Measurements from ENCODE around the gene ANTXR1.

The ANTXR1 gene

DNA sequence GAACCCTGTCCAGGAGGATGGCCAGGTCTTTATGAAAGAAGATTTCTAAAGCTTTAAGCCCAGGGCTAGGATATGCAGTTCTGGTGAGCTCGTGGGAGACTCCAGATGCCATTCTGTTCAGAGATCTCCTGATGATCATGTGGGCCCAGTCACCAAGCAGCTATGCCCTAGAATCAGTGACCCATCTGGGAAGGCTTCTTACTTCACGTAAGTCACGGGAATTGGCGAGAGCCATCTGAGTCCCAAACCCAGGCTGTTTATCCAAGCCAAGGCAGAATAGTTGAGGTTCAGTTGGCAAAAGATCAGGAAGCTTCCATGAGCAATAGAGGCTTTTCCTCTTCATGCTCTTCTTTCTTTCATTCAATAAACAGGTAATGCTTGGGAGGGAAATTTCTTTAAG is 23.9 kb downstream of the ANTXR1 start:
- no peak for DNase-seq

- no peak for DNase-seq
Measured at GRCh38 chr2:69041214-69041613, 28.2 kb downstream of the ANTXR1 start.

DNA sequence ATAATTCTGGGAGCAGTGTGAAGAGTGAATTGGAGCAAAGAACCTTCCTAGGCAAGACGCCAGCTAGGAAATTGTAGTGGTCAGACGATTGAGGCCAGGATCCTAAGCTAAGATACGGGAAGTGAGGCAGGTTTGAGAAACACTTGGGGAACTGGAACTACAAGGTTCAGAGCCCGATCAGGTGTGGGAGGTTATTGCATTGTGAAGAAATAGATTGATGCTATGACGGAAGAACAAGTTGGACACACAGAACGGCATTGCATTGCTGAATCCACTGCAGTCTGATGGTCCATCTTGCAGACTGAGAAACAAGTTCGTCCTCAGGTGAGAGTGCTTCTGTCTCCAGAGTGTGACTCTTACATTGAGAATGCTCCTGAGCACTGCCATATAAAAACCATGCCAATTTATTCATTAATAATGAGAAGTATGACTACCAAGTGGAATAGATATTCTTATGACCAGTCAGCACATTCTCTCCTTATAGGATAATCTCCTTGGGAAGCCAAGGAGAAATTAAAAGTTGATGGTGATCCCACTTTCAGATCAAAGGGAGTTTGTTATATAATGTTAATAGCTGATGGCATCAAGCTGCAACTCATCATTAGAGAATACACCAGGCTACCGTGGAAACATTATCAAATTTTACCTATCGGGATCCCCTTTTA is 30.9 kb downstream of the ANTXR1 start:
- no peak for DNase-seq

DNA sequence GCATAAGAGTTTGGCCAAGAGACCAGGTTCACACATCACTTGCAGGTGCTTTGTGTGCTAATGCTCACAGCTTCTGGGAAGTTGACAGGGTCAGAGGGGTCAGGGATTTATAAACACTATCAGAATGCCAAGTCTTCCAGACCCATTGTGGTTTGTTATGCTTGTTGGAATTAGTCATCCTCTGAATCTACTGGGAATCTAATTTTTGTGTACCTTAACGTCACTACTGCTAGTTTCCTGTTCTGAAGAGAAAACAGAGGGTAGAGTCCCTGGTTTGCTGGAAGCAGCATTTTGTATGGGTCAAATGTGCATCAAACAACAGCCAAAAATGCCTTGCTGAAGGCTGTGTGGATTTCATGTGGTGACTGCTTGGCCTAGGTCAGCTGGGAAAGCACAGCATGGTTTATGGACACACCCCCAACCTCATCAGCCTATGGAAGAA is 33.3 kb downstream of the ANTXR1 start:
- DNase-seq = no peak

- no peak for DNase-seq
Measured at GRCh38 chr2:69047625-69048145, 34.7 kb downstream of the ANTXR1 start.

GRCh38 chr2:69050802-69051201 is 37.8 kb downstream of the ANTXR1 start:
- DNase-seq = no peak

GRCh38 chr2:69053416-69053965 is 40.5 kb downstream of the ANTXR1 start:
- no peak for DNase-seq

- DNase-seq = no peak
Measured at GRCh38 chr2:69054431-69054830, 41.5 kb downstream of the ANTXR1 start.

DNA sequence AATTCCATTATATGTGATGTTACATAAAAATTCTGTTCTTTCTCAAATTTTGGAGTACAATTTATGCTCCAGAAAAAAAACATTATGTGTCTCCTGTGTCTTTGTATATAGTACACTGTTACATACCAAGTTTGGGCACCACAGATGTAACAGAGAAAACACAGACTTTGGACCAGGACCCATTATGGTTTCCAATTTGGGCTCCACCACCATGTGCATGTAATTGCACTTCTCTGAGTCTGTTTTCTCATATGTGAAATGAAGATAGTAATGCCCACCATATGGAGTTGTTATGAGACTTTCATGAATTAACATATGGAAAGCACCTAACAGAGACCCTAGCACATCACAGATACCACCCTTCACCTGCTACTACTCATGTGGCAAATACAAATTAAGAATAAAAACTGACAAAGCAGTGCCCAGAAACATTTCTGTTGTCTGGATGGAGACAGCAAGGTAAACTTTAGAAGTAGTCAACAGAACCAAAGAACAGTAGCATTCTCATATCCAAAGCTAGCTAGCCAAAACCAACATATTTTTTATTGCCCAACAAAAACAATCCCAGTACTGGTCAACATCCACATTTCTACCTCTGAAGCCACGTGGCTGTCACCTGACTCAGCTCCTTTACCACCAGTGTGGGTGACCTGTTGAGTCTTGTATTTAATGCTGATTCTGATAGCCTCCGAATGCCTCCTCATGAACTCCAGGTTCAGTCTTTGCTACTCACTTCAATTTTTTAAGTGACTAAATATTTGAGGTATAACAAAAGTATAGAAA is 42.9 kb downstream of the ANTXR1 start:
- DNase-seq = no peak

DNA sequence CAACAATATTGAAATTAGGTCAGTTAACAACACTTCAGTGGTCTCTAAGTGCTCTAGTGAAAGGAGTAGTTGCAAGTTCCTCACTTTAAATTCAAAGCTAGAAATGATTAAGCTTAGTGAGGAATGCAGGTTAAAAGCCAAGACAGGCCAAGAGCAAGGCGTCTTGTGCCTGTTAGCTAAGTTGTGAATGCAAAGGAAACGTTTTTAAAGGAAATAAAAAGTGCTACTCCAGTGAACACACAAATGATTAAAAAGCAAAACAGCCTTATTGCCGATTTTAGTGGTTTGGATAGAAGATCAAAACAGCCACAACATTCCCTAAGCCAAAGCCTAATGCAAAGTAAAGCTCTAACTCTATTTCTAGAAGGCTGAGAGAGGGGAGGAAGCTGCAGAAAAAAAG is 44.7 kb downstream of the ANTXR1 start:
- no peak for DNase-seq

DNA sequence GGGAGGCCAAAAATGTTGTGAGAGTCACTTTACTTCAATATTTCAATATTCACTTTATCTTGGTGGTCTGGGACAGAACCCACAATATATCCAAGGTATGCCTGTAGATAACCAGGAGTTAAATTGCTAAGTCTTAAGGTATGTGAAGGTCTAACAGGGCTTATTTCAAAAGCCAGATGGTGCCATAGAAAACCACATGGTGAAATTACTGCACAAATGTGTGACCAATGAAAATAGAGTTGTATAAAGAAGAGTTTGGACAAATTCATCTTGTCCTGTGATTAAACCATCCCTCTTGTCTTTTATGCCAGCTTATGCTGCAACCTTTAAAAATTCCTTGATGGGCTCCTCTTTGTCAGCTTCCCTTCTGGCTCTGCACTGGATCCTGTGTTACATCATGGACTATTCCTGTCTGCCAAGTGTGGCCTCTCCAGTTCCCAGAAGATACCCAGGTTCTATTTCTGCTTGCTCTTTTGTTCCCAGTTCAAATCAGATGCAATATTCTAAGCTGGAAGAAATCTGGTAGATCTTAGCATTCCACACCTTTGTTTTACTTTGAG is 46.8 kb downstream of the ANTXR1 start:
- DNase-seq = no peak

DNA sequence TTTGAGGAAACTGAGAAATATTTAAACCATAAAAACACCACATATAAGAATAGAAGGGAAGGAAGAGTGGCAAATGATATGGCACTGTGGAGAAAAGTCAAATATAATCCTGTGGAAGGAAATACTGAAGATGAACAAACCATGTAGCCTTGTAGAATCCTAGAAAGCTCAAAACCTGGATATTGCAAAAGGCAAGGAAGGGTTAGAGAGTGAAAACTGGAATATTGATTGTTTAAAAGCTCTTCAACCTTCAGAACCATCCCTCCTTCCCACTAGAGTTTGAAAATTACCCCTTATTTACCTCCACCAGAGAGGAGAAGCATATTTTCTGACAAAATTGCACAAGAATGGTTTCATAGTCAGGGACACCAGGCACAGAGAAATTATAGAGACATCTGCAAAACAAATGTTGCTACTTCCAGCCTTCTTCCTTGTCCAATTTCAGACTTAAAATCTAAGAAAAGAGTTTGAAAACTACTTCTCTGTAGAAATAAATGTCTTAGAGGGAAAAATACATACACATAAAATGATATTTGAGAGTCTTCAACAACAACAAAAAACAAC is 48.0 kb downstream of the ANTXR1 start:
- DNase-seq = no peak

- no peak for DNase-seq
Measured at GRCh38 chr2:69061525-69061924, 48.5 kb downstream of the ANTXR1 start.

DNA sequence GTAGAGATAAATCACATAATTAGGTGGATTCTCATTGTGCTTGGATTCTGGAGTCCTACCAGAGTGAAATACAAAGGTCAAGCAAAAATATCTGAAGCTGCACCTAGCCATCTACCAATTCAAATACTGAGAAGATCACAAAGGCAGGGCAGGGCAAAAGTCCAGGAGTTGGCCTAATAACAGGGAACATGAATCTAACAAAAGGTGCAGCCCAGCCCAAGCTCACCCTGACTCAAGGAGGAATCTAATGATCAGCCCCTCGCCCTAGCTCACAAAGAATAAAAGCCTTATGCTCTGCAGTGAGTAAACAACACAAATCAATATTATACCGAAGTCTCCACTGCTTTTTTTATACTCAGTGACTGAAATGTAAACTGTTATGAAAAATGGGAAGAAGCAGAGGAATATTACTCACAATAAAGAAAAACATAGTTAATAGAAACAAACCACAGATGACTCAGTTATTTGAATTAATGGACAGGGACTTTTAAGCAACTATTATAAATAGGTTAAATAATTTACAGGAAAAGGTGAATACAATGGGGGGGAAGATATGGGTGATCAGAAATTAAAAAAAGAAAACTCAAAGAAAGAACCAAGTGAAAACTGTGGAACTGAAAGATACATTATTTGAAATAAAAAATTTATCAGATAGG is 49.5 kb downstream of the ANTXR1 start:
- no peak for DNase-seq

GRCh38 chr2:69065735-69066336 is 52.9 kb downstream of the ANTXR1 start:
- no peak for DNase-seq

DNA sequence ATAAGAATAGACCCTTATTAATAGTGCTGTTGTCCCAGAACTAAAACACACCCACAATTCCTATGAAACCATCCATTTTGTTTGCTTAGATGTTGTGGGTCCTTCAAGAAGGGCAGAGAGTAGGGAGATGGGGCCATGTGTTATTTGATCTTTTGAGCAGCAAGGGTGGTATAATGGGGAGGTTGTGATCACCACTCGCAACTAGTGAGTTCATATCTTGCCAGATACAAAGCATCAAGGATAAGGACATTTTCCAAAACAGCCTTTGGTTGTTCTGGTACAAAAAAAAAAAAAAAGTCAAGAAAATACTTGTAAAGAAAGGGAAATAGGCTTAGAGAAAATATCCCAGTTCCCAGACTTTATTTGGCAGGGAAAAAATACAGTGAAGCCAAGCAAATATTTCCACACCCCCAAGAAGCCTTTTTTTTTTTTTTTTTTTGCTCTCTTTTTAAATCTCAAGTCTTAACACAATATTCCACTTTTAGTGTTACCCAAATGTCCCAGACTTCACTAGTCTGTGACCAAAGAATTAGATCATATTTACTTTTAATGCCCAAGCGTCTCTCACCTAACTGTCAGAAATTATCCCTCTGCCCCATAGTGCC is 54.1 kb downstream of the ANTXR1 start:
- DNase-seq = no peak

- DNase-seq = no peak
Measured at GRCh38 chr2:69067866-69068265, 54.9 kb downstream of the ANTXR1 start.

DNA sequence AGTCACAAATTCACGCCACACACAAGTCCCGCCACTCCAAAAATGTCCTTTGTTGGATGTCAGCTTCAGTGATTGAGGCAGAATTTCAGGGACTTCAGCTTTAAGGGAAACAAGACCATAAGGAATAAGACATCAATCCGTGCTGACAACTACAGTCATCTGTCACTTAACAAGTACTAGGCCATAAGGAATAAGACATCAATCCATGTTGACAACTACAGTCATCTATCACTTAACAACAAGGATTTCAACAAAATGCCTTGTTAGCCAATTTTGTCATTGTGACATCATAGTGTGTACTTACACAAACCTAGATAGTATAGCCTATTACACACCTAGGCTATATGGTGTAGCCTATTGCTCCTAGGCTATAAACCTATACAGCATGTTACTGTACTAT is 58.0 kb downstream of the ANTXR1 start:
- no peak for DNase-seq

- DNase-seq = no peak
Measured at GRCh38 chr2:69073928-69074570, 61.1 kb downstream of the ANTXR1 start.

DNA sequence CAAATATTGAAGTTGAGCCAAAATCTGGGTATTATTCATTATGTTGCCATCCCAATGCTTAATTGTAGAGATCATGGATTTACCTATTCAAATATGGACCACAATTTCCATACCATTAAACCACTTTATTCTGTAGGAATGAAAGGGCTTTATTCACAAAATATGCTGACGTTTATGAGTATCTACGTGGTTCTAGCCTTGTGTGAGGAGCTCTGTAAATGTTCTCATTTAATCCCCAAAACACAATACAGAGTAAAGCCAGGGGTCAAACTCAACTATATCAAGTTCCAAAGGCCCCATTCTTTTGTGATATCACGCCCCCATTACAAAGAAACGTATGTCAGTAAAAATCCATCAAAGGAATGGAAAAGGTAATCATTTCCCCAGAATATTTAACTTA is 61.9 kb downstream of the ANTXR1 start:
- no peak for DNase-seq

GRCh38 chr2:69075486-69075885 is 62.5 kb downstream of the ANTXR1 start:
- no peak for DNase-seq

All from cortex of kidney (tissue), 1 donor.